Motor neuron (in vitro differentiated cells): ENCODE data around the gene SUSD4. TPM values are rescaled to one million over a fixed set of nuclear protein-coding genes. Genes with fewer than 3 reads are reported as not detected.

Experiments used
- ATAC-seq, 8 experiments: fragments of 200-7000 bp; cut with Tn5 transposase; replicated peaks in 6 of 8; 2 replicates each; pipeline ENCODE4 v1.8.0; 2021; ENCODE audit warnings: mild to moderate bottlenecking in 8 of 8, moderate library complexity in 8 of 8
- H3K27ac ChIP-seq, 2 donors: fragments of 250-450 bp; sonication (Bioruptor Pico); 2 replicates each; pipeline ENCODE4 v1.9.0; 2021; ENCODE audit warnings: antibody characterized with exemption in 2 of 2, mild to moderate bottlenecking in 2 of 2, moderate library complexity in 1 of 2
- H3K4me1 ChIP-seq, 2 donors: fragments of 250-450 bp; sonication (Bioruptor Pico); replicated peaks in 1 of 2; 2 replicates each; pipeline ENCODE4 v1.6.1; 2021; ENCODE audit warnings: antibody characterized with exemption in 2 of 2, mild to moderate bottlenecking in 2 of 2, moderate library complexity in 1 of 2
- H3K4me3 ChIP-seq, 5 donors: fragments of 250-450 bp; sonication (Bioruptor Pico); 2 replicates each; pipeline ENCODE4 v1.9.0; 2021; ENCODE audit warnings: antibody characterized with exemption in 5 of 5, mild to moderate bottlenecking in 5 of 5, moderate library complexity in 4 of 5
- WGBS, 10 experiments: fragments of 450-650 bp; shearing (Covaris generic); methylation state at CpG; one replicate each; pipeline ENCODE4 v1.0.0; 2022; 5-methylcytosine and 5-hydroxymethylcytosine counted together
- in situ Hi-C, 9 experiments: fragments of 400-800 bp; cut with MboI; loops; one replicate each; pipeline ENCODE4 v1.15.0; 2021; ENCODE audit warnings: low sequenced_read_pairs in 9 of 9, low pct_unique_long_range_greater_than_20kb in 2 of 9; ENCODE audit not compliant: unreplicated experiment in 9 of 9
- total RNA-seq, 8 experiments: library from RNA; unstranded; fragments of 300-600 nt; gene quantifications; 2 replicates each; pipeline versions ENCODE4 v1.2.3 to v1.2.4, GENCODE V29; 2022

The SUSD4 gene
- total RNA-seq, 8 experiments from 2014 or later: 5.4 to 28.7 (median 15.7) TPM

DNA sequence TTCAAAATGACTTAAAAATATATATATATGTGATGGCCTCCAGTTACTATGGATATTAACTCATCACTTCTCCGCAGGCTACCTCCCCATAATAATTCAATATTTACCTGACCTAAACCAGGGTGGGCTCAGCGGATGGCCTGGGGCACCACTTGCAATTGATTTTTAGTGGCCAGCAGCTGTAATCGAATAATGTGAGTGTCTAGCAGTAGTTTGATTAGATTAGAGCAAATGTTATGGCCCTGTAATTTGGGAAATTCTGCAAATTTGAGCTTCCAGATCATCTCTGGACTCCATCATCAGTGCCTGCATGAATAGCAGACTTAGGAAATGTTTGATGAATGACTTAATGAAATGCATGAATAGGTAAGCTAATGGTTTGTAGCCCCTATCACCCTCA, 14.7 kb downstream of the SUSD4 start:
- Histone ChIP-seq H3K4me3 (no peak overlapping the region), H3K27ac (no peak overlapping the region), H3K4me1 (peaks cover 3 to 9% of the 10 kb centered on the region in 2 donors)
- WGBS, 10 experiments: 80 to 100% (median 100%) methylated on average over 1 to 3 of the region's 3 CpGs; no CpG with 5 or more reads in 1 of the 10 experiments
- ATAC-seq: no peak
- in situ Hi-C loops: no loop called here

GRCh38 chr1:223348439-223348838, 15.5 kb downstream of the SUSD4 start:
- in situ Hi-C loops: no loop called here
- ATAC-seq: no peak
- Histone ChIP-seq H3K27ac (no peak overlapping the region), H3K4me1 (peaks cover 3 to 9% of the 10 kb centered on the region in 2 donors), H3K4me3 (no peak overlapping the region)
- WGBS, 10 experiments: 20 to 100% (median 72%) methylated on average over 1 to 2 of the region's 2 CpGs; no CpG with 5 or more reads in 3 of the 10 experiments

- WGBS, 10 experiments: 63 to 98% (median 85%) methylated on average over 1 to 4 of the region's 4 CpGs; no CpG with 5 or more reads in 4 of the 10 experiments
- Histone ChIP-seq H3K27ac (no peak overlapping the region), H3K4me3 (no peak overlapping the region), H3K4me1 (peaks cover 3 to 4% of the 10 kb centered on the region in 2 donors)
- ATAC-seq: no peak
- in situ Hi-C loops: no loop called here
These were observed 16.4 kb downstream of the SUSD4 start for GRCh38 chr1:223347583-223347982.

DNA sequence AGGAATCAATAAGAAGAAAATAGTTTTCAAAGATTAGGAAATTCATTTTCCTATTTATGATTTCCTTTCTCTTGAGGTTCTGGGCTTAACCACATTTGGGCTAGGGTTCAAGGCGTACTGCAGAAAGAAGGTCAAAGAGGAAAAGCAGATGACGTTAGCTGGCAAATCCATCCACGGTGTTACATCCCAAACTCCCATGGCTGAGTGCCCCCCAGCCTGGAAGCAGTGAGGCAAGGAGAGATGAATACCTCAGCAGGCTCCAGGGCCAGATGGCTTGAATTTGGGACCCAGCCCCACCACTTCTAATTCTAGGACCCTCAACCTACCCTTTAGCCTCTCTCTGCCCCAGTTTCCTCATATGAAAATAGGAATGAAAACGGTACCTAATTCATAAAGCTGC, 17.7 kb downstream of the SUSD4 start:
- no peak for ATAC-seq
- no peak overlapping the region for H3K4me3 ChIP-seq
- 71 to 94% (median 83%) methylated on average over 1 to 4 of the region's 4 CpGs; no CpG with 5 or more reads in 2 of the 10 experiments for WGBS, 10 experiments
- H3K27ac ChIP-seq: no peak overlapping the region
- H3K4me1 ChIP-seq: no peaks in the 10 kb centered on the region
- in situ Hi-C loops: no loop called here

DNA sequence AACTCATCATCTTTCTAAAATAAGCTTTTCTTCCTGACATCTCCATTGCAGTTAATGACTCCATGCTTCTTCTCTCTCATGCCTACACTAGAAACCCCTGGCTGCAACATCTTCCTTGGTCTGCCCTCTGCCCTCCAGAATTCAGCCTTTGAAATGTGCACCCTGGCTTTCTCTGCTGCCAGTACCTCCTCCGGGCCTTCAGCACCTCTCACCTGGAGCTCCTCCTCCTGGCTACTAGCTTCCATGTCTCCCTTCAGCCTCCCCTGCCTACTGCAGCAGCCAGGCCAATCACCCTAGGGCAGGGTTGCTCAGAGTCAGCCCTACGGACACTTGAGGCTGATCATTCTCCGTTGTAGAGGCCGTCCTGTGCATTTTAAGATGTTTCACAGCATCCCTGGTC, 18.3 kb downstream of the SUSD4 start:
- H3K27ac ChIP-seq: no peak overlapping the region
- H3K4me3 ChIP-seq: no peak overlapping the region
- WGBS, 10 experiments: 50 to 100% (median 77%) methylated on average over 1 to 4 of the region's 4 CpGs; no CpG with 5 or more reads in 1 of the 10 experiments
- no peak for ATAC-seq
- peaks cover 0 to 2% of the 10 kb centered on the region in 2 donors for H3K4me1 ChIP-seq
- in situ Hi-C loops: no loop called here

DNA sequence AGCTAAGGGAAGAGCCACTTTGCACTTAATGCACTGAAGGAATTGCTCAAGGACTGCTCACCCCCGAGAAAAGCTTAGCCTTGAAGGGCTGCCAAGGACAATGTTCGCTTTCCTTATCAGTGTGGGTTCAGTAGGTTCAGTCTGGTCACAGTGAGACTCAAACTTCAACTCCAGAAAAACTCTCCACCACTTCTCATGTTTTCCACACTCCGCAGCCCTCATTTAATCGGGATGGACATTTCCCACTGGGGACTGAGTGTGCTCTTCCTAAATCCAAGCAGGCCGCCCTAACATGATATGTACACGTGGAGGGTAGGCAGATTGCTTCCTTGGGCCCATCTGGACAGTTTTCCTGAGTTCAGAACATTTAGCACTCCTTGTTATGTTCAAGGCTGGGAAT, 19.5 kb downstream of the SUSD4 start:
- H3K4me3 ChIP-seq: no peak overlapping the region
- no peak overlapping the region for H3K27ac ChIP-seq
- WGBS, 10 experiments: 47 to 92% (median 77%) methylated on average over 3 to 6 of the region's 6 CpGs; no CpG with 5 or more reads in 2 of the 10 experiments
- H3K4me1 ChIP-seq: peaks cover 0 to 5% of the 10 kb centered on the region in 2 donors
- in situ Hi-C loops: no loop called here
- ATAC-seq: no peak

GRCh38 chr1:223343692-223344091, 20.3 kb downstream of the SUSD4 start:
- Histone ChIP-seq H3K27ac (no peak overlapping the region), H3K4me1 (peaks cover 0 to 5% of the 10 kb centered on the region in 2 donors), H3K4me3 (no peak overlapping the region)
- in situ Hi-C loops: no loop called here
- ATAC-seq: peak in 1 of 8 experiments; percentile 20
- 29 to 89% (median 57%) methylated on average over 2 to 3 of the region's 3 CpGs; no CpG with 5 or more reads in 2 of the 10 experiments for WGBS, 10 experiments

- in situ Hi-C loops: no loop called here
- Histone ChIP-seq H3K4me1 (peaks cover 0 to 5% of the 10 kb centered on the region in 2 donors), H3K27ac (no peak overlapping the region), H3K4me3 (no peak overlapping the region)
- WGBS, 10 experiments: 0 to 100% (median 50%) methylated on average over 1 to 6 of the region's 7 CpGs; no CpG with 5 or more reads in 4 of the 10 experiments
- ATAC-seq: peak; percentile 78 to 98 (median 94)
These were observed 22.9 kb downstream of the SUSD4 start for GRCh38 chr1:223341121-223341520.

DNA sequence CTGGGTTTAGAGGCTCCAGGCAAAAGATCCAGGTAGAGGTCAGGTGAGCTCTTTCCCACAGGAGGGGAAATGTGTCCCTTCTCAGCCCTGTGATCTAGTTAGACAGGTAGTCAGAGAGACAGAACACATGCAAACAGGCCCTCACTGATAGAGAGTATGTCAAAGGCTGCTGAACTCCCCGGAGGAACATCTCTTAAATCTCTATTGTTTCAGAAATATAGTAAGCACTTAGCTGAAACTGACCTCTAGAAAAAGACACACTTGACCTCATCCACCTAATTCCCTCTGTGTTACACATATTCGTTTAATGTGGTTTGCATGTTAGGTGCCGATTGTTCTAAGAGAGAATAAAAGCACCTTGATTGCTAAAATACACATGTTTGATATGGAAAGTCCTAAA, 23.3 kb downstream of the SUSD4 start:
- 67 to 83% (median 70%) methylated on average over 1 to 3 of the region's 3 CpGs; no CpG with 5 or more reads in 3 of the 10 experiments for WGBS, 10 experiments
- in situ Hi-C loops: no loop called here
- Histone ChIP-seq H3K27ac (no peak overlapping the region), H3K4me1 (peaks cover 0 to 5% of the 10 kb centered on the region in 2 donors), H3K4me3 (no peak overlapping the region)
- peak in 3 of 8 experiments; percentile 7 to 27 (median 8) for ATAC-seq

GRCh38 chr1:223339861-223340260, 24.1 kb downstream of the SUSD4 start:
- no peak for ATAC-seq
- in situ Hi-C loops: no loop called here
- H3K27ac ChIP-seq: no peak overlapping the region
- H3K4me1 ChIP-seq: peaks cover 0 to 5% of the 10 kb centered on the region in 2 donors
- no peak overlapping the region for H3K4me3 ChIP-seq
- 60 to 100% (median 89%) methylated on average over 1 to 7 of the region's 7 CpGs; no CpG with 5 or more reads in 2 of the 10 experiments for WGBS, 10 experiments

GRCh38 chr1:223338811-223339746, 24.9 kb downstream of the SUSD4 start:
- in situ Hi-C loops: no loop called here
- no peak overlapping the region for H3K4me3 ChIP-seq
- 58 to 93% (median 85%) methylated on average over 2 to 11 of the region's 12 CpGs for WGBS, 10 experiments
- peaks cover 0 to 5% of the 10 kb centered on the region in 2 donors for H3K4me1 ChIP-seq
- H3K27ac ChIP-seq: no peak overlapping the region
- peak in 3 of 8 experiments; percentile 30 to 55 (median 48) for ATAC-seq

GRCh38 chr1:223337174-223337869, 26.7 kb downstream of the SUSD4 start:
- H3K27ac ChIP-seq: no peak overlapping the region
- in situ Hi-C loops: no loop called here
- WGBS, 10 experiments: 45 to 89% (median 73%) methylated on average over 2 to 6 of the region's 6 CpGs; no CpG with 5 or more reads in 1 of the 10 experiments
- no peak overlapping the region for H3K4me3 ChIP-seq
- peaks cover 0 to 5% of the 10 kb centered on the region in 2 donors for H3K4me1 ChIP-seq
- no peak for ATAC-seq

DNA sequence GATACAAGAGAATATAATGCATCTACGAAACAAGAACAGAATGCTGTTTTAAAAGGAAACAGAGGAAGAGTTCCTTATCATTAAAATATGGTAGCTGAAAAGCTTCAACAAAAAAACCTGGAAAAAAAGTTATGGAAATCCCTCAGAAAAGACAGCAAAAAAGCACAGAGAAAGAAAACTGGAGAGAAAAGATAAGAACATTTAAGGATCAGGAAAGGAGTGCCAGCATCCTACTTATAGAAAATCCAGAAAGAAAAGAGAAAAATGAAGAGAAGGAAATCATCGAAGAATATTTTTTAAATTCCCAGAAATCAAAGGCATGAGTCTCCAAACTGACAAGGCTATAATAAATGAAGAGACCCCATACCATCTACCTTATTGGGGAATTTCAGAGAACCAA, 29.8 kb downstream of the SUSD4 start:
- WGBS, 10 experiments: 40 to 97% (median 79%) methylated on average over 2 of the region's 2 CpGs
- no peak overlapping the region for H3K27ac ChIP-seq
- H3K4me3 ChIP-seq: no peak overlapping the region
- no peaks in the 10 kb centered on the region for H3K4me1 ChIP-seq
- no peak for ATAC-seq
- in situ Hi-C loops: no loop called here
